Fibroblast of skin of abdomen (primary cell): ENCODE data around the gene NKAIN2.
"Not testable (repeated sequence)": the region's sequence is repeated elsewhere in the genome, so short reads cannot be mapped to it uniquely, and the experiment has no call there.

Experiments
- DNase-seq: peaks from one replicate; pipeline ENCODE4 v3.0.0-alpha.2; 2013

NKAIN2 gene

DNA sequence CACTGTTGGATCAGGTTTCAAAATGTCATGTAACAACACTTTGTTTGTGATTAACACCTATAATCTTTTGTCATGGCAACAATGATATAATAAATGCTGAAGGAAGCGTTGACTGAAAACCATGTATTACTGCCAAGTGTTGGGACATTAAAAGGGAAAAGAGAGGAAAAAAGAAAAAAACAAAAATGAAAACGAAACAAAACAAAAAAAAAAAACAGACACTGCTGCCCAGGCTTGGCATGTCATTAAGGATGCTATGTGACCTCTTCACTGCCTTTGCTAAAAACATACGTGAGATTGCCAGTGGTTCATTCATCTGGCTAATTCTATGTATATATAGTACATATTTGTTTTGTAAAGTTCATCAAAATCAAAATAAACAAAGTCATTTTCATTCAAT lies 641.9 kb downstream of the NKAIN2 start:
- no peak for DNase-seq

- no peak for DNase-seq
These were observed 643.3 kb downstream of the NKAIN2 start for GRCh38 chr6:124446961-124447360.

GRCh38 chr6:124459268-124459667 lies 655.6 kb downstream of the NKAIN2 start:
- no peak for DNase-seq

- no peak for DNase-seq
These were observed 659.1 kb downstream of the NKAIN2 start for GRCh38 chr6:124462750-124463149.

DNA sequence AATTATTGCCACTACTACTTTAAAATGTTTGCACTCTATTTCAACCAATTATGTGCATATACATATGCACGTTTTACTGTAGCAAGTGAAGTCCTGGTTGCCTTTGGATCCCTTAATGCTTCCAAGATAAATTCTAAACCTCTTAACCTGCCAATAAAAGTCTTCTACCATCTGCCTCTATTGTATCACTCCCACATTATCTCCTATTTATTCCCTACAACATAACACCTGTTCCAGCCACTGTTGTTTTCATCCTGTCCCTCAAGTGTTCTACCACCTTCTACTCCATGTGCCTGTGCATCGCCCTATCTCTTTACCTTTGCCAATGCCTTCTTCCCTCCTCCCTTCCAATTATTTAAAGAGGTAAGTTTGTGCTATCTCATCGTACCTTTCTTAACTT lies 659.6 kb downstream of the NKAIN2 start:
- no peak for DNase-seq

DNA sequence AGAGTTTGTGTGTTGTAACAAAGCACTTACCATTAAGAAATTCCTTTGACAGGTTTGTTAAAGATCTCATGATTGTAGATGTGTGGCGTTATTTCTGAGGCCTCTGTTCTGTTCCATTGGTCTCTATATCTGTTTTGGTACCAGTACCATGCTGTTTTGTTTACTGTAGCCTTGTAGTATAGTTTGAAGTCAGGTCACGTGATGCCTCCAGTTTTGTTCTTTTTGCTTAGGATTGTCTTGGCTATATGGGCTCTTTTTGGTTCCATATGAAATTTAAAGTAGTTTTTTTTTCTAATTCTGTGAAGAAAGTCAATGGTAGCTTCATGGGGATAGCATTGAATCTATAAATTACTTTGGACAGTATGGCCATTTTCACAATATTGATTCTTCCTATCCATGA lies 660.9 kb downstream of the NKAIN2 start:
- not testable (repeated sequence) for DNase-seq

- no peak for DNase-seq
These were observed 663.3 kb downstream of the NKAIN2 start for GRCh38 chr6:124466949-124467348.

- DNase-seq: no peak
These were observed 663.7 kb downstream of the NKAIN2 start for GRCh38 chr6:124467366-124467765.

DNA sequence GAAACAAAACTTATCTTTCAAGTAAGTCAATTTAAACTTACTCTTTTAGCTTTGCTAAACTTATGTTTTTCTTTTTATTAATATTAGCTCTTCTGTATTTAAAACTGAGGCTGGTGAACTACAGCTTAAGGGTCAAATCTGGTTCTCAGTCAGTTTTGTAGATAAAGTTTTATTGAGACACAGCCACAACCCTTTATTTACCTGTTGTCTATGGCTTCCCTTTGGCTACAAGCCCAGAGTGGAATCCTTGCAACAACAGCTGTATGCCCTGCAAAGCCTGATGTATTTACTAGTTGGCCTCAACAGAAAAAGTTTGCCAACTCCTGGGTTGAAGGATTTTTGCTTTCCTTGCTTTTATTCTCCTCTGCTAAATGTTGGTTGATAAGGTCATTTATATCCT lies 667.1 kb downstream of the NKAIN2 start:
- no peak for DNase-seq

DNA sequence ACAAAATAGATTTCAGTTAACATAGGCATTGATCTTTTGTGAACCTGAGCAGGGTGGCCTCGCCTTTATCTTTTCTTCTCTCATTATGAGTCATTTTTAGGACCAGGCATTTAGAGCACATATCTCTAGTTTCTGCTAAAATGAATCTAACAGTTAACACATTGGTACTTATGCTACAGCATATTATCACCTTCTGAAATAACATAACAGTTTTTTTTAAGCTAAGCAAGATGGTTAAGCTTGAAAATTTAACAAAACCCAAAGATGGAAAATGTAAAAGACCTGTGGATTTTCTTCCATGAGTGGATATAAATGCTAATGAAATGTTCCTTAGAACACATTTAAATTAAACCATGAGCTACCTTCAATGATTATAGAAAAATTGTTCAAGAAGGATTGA lies 671.5 kb downstream of the NKAIN2 start:
- no peak for DNase-seq

- no peak for DNase-seq
These were observed 675.2 kb downstream of the NKAIN2 start for GRCh38 chr6:124478906-124479305.

DNA sequence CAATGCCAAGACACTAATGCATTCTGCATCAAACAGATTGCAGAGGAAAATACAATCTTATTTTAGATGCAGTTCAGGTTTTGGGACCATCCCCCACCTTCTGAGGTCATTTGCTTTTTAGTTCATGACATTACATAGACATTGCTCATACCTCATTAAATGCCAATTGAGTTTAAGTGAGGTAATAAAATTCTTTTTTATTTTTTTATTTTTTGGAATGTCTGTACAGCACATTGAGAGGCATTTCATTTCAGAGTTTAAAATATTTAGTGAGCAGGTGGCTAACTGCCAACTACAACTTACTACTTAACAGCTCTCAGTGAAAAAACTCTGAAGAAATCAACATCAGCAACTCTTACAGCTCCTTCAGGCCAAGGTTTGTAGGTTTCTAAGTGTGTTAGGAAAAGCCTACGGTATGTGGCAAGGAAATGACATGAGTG lies 676.3 kb downstream of the NKAIN2 start:
- DNase-seq: peak; percentile 40

DNA sequence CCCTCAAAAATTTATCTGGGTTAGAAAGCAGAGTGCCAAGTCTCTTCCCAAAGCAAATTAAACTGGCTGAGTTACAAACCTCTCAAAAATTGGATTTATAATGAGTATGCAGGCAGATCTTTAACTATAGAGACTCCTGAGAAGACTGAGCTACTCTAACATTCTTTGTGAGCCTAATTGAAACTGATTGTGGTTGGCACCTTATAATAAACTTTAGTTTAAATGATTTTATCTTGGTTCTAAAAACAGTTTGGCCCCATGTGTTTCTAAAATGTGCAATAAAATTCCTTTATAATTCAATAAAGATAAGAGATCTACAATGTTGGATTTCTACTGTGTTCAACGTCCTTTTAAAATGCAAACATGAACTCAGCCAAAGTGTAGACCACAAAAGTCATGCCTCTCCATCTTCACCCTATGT lies 678.4 kb downstream of the NKAIN2 start:
- DNase-seq: peak; percentile 18

GRCh38 chr6:124487623-124488431 lies 684.2 kb downstream of the NKAIN2 start:
- peak; percentile 70 for DNase-seq

DNA sequence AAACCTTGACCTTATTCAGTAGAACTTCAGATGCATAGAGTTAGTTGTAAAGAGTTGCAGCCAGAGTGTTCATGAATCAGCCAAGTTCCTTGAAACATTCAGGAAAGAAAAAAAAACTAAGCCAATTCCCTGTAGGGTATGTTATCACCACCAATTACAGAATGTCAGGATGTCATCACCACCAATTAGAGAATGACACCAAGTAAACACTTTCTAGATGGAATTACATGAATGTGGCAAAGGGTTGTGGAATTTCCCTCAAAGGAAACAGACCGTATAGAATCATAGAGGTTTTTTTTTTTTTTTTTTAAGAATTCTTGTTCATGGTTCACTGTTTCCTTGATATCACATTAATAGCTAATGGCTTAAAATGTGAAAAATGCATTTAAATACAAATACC lies 686.5 kb downstream of the NKAIN2 start:
- peak; percentile 39 for DNase-seq

DNA sequence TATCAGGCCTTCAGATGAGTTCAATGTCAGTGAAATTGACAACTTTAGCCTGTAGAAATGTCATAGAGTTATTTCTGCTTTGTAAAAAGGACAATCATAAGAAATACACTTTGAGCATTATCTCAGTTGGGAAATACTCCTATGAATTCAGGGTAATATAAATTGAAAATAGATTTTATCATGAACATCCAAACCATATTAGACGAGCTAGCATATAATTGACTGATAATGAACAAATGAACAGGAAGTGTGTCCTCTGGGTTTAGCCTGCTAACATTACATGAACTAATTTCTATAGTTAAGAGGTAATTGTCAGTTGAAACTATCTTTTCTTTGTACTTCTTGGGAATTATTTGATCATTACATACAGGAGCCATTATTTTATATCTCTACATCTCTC lies 689.6 kb downstream of the NKAIN2 start:
- no peak for DNase-seq

GRCh38 chr6:124494956-124495664 lies 691.4 kb downstream of the NKAIN2 start:
- DNase-seq: no peak

DNA sequence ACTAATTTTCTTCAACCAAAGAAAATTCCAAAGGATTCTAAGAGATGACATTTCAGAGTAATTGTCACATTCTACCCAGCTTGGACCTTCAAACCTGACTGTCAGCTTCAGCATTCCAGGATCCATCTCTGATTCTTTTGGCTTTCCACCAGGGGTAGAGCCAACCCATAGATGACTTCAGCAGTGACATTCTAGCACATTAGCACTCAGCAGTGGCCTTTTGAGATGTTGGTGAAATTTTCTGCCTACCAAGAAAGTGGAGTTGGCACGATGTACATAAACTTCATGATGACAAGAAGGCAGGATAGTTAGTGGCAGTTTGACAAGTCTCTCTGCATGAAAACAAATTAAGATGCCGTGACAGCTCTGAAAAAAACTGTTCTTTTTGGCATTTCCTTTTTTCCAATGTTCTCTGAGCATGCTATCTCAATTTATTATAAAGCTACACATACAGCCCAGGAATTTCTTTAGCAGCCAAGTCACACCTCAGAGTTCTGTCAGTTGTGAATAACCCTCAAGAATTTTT lies 692.1 kb downstream of the NKAIN2 start:
- no peak for DNase-seq

DNA sequence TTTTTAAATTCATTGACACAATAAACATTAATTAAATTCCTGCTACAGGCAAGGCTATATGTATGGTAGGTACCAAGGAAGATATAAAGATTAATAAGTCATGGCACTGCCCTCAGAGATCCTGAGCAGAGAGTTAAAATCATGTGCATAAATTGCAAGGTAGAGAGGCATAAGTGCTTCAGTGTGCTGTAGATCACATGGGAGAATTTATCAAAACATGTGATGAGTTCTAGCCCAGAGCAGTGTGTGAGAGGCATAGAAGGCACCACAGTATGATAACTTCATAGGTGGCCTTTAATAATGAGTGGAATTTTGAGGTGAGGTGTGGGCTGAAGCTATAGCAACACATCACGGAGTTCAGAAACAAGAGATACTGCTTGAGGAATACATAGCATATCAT lies 692.7 kb downstream of the NKAIN2 start:
- no peak for DNase-seq

DNA sequence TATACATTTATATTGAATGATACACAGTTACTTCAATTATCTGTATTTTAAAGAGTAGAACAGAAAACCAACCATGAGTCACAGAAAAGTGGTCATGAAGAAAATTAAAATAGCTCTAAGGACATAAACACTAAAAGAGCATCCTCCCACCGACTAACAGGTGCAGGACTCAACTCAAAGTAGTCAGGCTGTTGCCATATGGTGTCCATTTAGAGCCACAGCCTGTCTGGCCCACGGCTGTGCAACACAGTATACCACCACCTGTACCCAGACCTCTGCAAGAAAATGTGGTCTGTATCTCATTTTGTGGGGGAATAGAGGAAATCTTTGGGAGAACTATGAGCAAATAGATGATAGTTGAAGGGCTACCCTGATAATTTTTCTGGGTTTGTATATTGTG lies 708.8 kb downstream of the NKAIN2 start:
- DNase-seq: no peak

- no peak for DNase-seq
These were observed 713.7 kb downstream of the NKAIN2 start for GRCh38 chr6:124517339-124517738.

DNA sequence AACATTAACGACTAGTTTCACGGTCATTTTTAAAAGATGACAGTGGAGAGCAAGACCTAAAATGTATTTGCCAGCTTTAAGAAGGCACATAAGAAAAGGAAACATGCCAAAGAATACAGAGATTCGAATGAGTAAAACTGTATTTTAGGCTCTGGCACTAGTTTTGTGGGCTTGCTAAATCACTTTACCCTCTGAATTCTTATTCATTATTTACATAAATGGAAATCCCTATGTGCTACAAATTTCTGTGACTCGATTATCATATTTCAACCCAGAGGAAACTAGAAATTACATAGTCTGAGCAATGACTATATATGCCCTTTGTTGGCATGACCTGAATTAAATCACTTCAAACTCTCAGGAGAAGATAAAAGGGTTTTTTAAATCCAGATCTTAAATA lies 716.8 kb downstream of the NKAIN2 start:
- DNase-seq: no peak

- no peak for DNase-seq
These were observed 718.7 kb downstream of the NKAIN2 start for GRCh38 chr6:124522335-124522734.
